ENCODE data around the gene CARD16.
"Not testable (repeated sequence)": the region's sequence is repeated elsewhere in the genome, so short reads cannot be mapped to it uniquely, and the experiment has no call there.

The CARD16 gene

GRCh38 chr11:105044557-105045524, at the start of gene CARD16:
Gene CARD16, minus strand, starts transcription at chr11:105045335. Its CDS starts 38 bp downstream, at chr11:105045297.
- DNase-seq (ENCODE audit: low read depth, low spot score): not testable (repeated sequence)

- no peak for DNase-seq (ENCODE audit: low read depth, low spot score)
Observed at GRCh38 chr11:105092256-105093239, 47.4 kb upstream of the CARD16 start.

- no peak for DNase-seq (ENCODE audit: low read depth, low spot score)
Observed at GRCh38 chr11:105081412-105082150, 36.4 kb upstream of the CARD16 start.

GRCh38 chr11:105080171-105080906, 35.2 kb upstream of the CARD16 start:
- not testable (repeated sequence) for DNase-seq (ENCODE audit: low read depth, low spot score)

GRCh38 chr11:105078283-105078682, 33.1 kb upstream of the CARD16 start:
- no peak for DNase-seq (ENCODE audit: low read depth, low spot score)

- DNase-seq (ENCODE audit: low read depth, low spot score): not testable (repeated sequence)
Observed at GRCh38 chr11:105077141-105077790, 32.1 kb upstream of the CARD16 start.

- DNase-seq (ENCODE audit: low read depth, low spot score): no peak
Observed at GRCh38 chr11:105074166-105074530, 29.0 kb upstream of the CARD16 start.

GRCh38 chr11:105073456-105074165, 28.5 kb upstream of the CARD16 start:
- DNase-seq (ENCODE audit: low read depth, low spot score): no peak

- not testable (repeated sequence) for DNase-seq (ENCODE audit: low read depth, low spot score)
Observed at GRCh38 chr11:105072080-105072479, 26.9 kb upstream of the CARD16 start.

GRCh38 chr11:105071089-105071732, 26.1 kb upstream of the CARD16 start:
- peak; percentile 2 for DNase-seq (ENCODE audit: low read depth, low spot score)

- DNase-seq (ENCODE audit: low read depth, low spot score): no peak
Observed at GRCh38 chr11:105070306-105070705, 25.2 kb upstream of the CARD16 start.

- not testable (repeated sequence) for DNase-seq (ENCODE audit: low read depth, low spot score)
Observed at GRCh38 chr11:105069749-105070148, 24.6 kb upstream of the CARD16 start.

- DNase-seq (ENCODE audit: low read depth, low spot score): not testable (repeated sequence)
Observed at GRCh38 chr11:105063245-105063941, 18.3 kb upstream of the CARD16 start.

GRCh38 chr11:105057432-105057831, 12.3 kb upstream of the CARD16 start:
- no peak for DNase-seq (ENCODE audit: low read depth, low spot score)

GRCh38 chr11:105056446-105056845, 11.3 kb upstream of the CARD16 start:
- no peak for DNase-seq (ENCODE audit: low read depth, low spot score)

- DNase-seq (ENCODE audit: low read depth, low spot score): no peak
Observed at GRCh38 chr11:105054723-105055493, 9.8 kb upstream of the CARD16 start.

GRCh38 chr11:105052487-105052886, 7.4 kb upstream of the CARD16 start:
- DNase-seq (ENCODE audit: low read depth, low spot score): no peak
